IMR-90 (cell line): ENCODE measurements around the gene FRMPD4. TPM values are rescaled to one million over a fixed set of nuclear protein-coding genes. Genes with fewer than 3 reads are reported as not detected.

Experiments used
- ATAC-seq: fragments of 200-7000 bp; cut with Tn5 transposase; 2 replicates; pipeline ENCODE4 v1.9.1; 2020; ENCODE audit warnings: low read depth, mild to moderate bottlenecking, moderate library complexity
- BruUV-seq: library from RNA; stranded (reverse); fragments of 400-500 nt; replicated peaks from 2 replicates; lab custom pipeline; 2021; lab: Mats Ljungman, UMichigan
- CTCF ChIA-PET: fragments of 300-600 bp; formaldehyde crosslinking; extraction: SDS; loops from one replicate; lab custom pipeline; 2021; ENCODE audit warnings: antibody characterized with exemption; lab: Yijun Ruan, JAX
- POLR2A ChIA-PET: fragments of 300-600 bp; sonication (Branson Sonifier 250); formaldehyde crosslinking; loops from one replicate; lab custom pipeline; 2022; ENCODE audit warnings: antibody characterized with exemption; ENCODE audit not compliant: unreplicated experiment; lab: Charles Lee
- DNase-seq: peaks from one replicate; pipeline ENCODE4 v3.0.0; 2013
- H2AFZ ChIP-seq: replicated peaks from 2 replicates; pipeline ENCODE3; 2013; ENCODE audit warnings: low read length, mild to moderate bottlenecking; ENCODE audit not compliant: poor library complexity
- H2AK5ac ChIP-seq: 2 replicates; pipeline ENCODE4 v1.6.1; 2013; ENCODE audit warnings: low read depth, low read length, inconsistent platforms
- H2AK9ac ChIP-seq: replicated peaks from 2 replicates; pipeline ENCODE3; 2013; ENCODE audit warnings: mild to moderate bottlenecking, low read depth, low read length, moderate library complexity; ENCODE audit not compliant: poor library complexity
- H2BK120ac ChIP-seq: 2 replicates; pipeline ENCODE4 v1.6.1; 2013; ENCODE audit warnings: low read depth, low read length, inconsistent platforms
- H2BK15ac ChIP-seq: 3 replicates; pipeline ENCODE4 v1.6.1; 2013; ENCODE audit warnings: low read depth, low read length, inconsistent platforms
- H2BK20ac ChIP-seq: 2 replicates; pipeline ENCODE4 v1.6.1; 2013; ENCODE audit warnings: low read depth, mild to moderate bottlenecking, inconsistent platforms, low read length, moderate library complexity
- H2BK5ac ChIP-seq: 2 replicates; pipeline ENCODE4 v1.6.1; 2013; ENCODE audit warnings: mild to moderate bottlenecking, low read depth, low read length, inconsistent platforms; ENCODE audit not compliant: poor library complexity, severe bottlenecking
- H3K14ac ChIP-seq: replicated peaks from 2 replicates; pipeline ENCODE4 v1.6.1; 2013; ENCODE audit warnings: low read depth, low read length, inconsistent platforms
- H3K18ac ChIP-seq: 2 replicates; pipeline ENCODE4 v1.6.1; 2013; ENCODE audit warnings: low read depth, low read length, control low read depth
- H3K23ac ChIP-seq: 2 replicates; pipeline ENCODE4 v1.6.1; 2013; ENCODE audit warnings: low read depth, low read length, inconsistent platforms
- H3K27ac ChIP-seq: 2 replicates; pipeline ENCODE4 v1.5.1; 2013; ENCODE audit warnings: mild to moderate bottlenecking, control low read depth, low read length; ENCODE audit not compliant: insufficient read depth
- H3K27me3 ChIP-seq: 2 replicates; pipeline ENCODE4 v1.6.1; 2013; ENCODE audit warnings: low read length; ENCODE audit not compliant: control insufficient read depth, insufficient read depth
- H3K36me3 ChIP-seq: 2 replicates; pipeline ENCODE4 v1.6.1; 2013; ENCODE audit warnings: low read length, mixed read lengths; ENCODE audit not compliant: control insufficient read depth, insufficient read depth
- H3K4ac ChIP-seq: 2 replicates; pipeline ENCODE4 v1.6.1; 2013; ENCODE audit warnings: low read depth, low read length, inconsistent platforms
- H3K4me1 ChIP-seq: 2 replicates; pipeline ENCODE4 v1.6.1; 2013; ENCODE audit warnings: low read length, mixed read lengths; ENCODE audit not compliant: control insufficient read depth, insufficient read depth
- H3K4me2 ChIP-seq: 2 replicates; pipeline ENCODE4 v1.6.1; 2013; ENCODE audit warnings: low read depth, mild to moderate bottlenecking, control low read depth, low read length, moderate library complexity
- H3K4me3 ChIP-seq: 2 replicates; pipeline ENCODE4 v1.5.1; 2013; ENCODE audit warnings: low read depth, mild to moderate bottlenecking, control low read depth, low read length, moderate library complexity; ENCODE audit not compliant: insufficient read depth
- H3K56ac ChIP-seq: 2 replicates; pipeline ENCODE4 v1.6.1; 2013; ENCODE audit warnings: low read length, inconsistent platforms; ENCODE audit not compliant: insufficient read depth; ENCODE audit errors: extremely low read depth
- H3K79me1 ChIP-seq, 2 experiments: 2 replicates each; pipeline ENCODE4 v1.6.1; 2013; ENCODE audit warnings: low read length in 2 of 2, inconsistent platforms in 1 of 2, low read depth in 1 of 2
- H3K9ac ChIP-seq: 2 replicates; pipeline ENCODE4 v1.6.1; 2013; ENCODE audit warnings: low read depth, low read length, control low read depth
- H3K9me1 ChIP-seq: 2 replicates; pipeline ENCODE4 v1.6.1; 2013; ENCODE audit warnings: low read length, inconsistent platforms; ENCODE audit not compliant: insufficient read depth
- H3K9me3 ChIP-seq: 2 replicates; pipeline ENCODE4 v1.6.1; 2013; ENCODE audit warnings: low read length; ENCODE audit not compliant: control insufficient read depth, insufficient read depth
- H4K20me1 ChIP-seq: 2 replicates; pipeline ENCODE4 v1.6.1; 2013; ENCODE audit warnings: low read length, inconsistent platforms; ENCODE audit not compliant: insufficient read depth
- H4K5ac ChIP-seq: 2 replicates; pipeline ENCODE4 v1.6.1; 2013; ENCODE audit warnings: mild to moderate bottlenecking, low read depth, low read length, control low read depth
- H4K8ac ChIP-seq, 2 experiments: 2 replicates each; pipeline ENCODE4 v1.6.1; 2013; ENCODE audit warnings: low read depth in 2 of 2, low read length in 2 of 2, control low read depth in 1 of 2, inconsistent platforms in 1 of 2
- H4K91ac ChIP-seq: 2 replicates; pipeline ENCODE4 v1.6.1; 2013; ENCODE audit warnings: low read depth, low read length, inconsistent platforms; ENCODE audit not compliant: insufficient read depth
- BHLHE40 ChIP-seq: fragments of 150-350 bp; IDR thresholded peaks from 2 replicates; pipeline ENCODE4 v1.6.1; 2016; ENCODE audit warnings: mild to moderate bottlenecking, low read depth, low read length
- CEBPB ChIP-seq: IDR thresholded peaks from 2 replicates; pipeline ENCODE4 v1.6.1; 2012; ENCODE audit warnings: low read depth, low read length, improper control_type of control experiment
- CHD1 ChIP-seq: IDR thresholded peaks from 2 replicates; pipeline ENCODE4 v1.6.1; 2012; ENCODE audit warnings: low read depth, low read length, improper control_type of control experiment
- FOS ChIP-seq: fragments of 150-350 bp; IDR thresholded peaks from 2 replicates; pipeline ENCODE4 v1.6.1; 2016; ENCODE audit warnings: low read depth, low read length
- MAFK ChIP-seq: IDR thresholded peaks from 2 replicates; pipeline ENCODE4 v1.6.1; 2012; ENCODE audit warnings: low read depth, low read length, improper control_type of control experiment
- MAZ ChIP-seq: IDR thresholded peaks from 2 replicates; pipeline ENCODE4 v1.6.1; 2012; ENCODE audit warnings: low read depth, mild to moderate bottlenecking, low read length, improper control_type of control experiment, moderate library complexity, borderline replicate concordance
- MXI1 ChIP-seq: IDR thresholded peaks from 2 replicates; pipeline ENCODE4 v1.6.1; 2012; ENCODE audit warnings: low read depth, mild to moderate bottlenecking, low read length, moderate library complexity, borderline replicate concordance
- NFE2L2 ChIP-seq: fragments of 150-350 bp; IDR thresholded peaks from 2 replicates; pipeline ENCODE4 v1.6.1; 2016; ENCODE audit warnings: low read depth, mild to moderate bottlenecking, low read length
- POLR2A ChIP-seq: IDR thresholded peaks from 2 replicates; pipeline ENCODE4 v1.6.1; 2012; ENCODE audit warnings: mild to moderate bottlenecking, low read depth, low read length
- RAD21 ChIP-seq: IDR thresholded peaks from 2 replicates; pipeline ENCODE4 v1.6.1; 2012; ENCODE audit warnings: low read length, improper control_type of control experiment
- RCOR1 ChIP-seq: IDR thresholded peaks from 2 replicates; pipeline ENCODE4 v1.6.1; 2012; ENCODE audit warnings: mild to moderate bottlenecking, low read length, improper control_type of control experiment; ENCODE audit not compliant: insufficient replicate concordance
- RFX5 ChIP-seq: IDR thresholded peaks from 2 replicates; pipeline ENCODE4 v1.8.0; 2012; ENCODE audit warnings: low read depth, mild to moderate bottlenecking, low read length, moderate library complexity
- SMC3 ChIP-seq: fragments of 150-350 bp; IDR thresholded peaks from 2 replicates; pipeline ENCODE4 v1.6.1; 2016; ENCODE audit warnings: low read depth, mild to moderate bottlenecking, antibody characterized with exemption, low read length, moderate library complexity
- WGBS, 2 experiments: methylation state at CpG; one replicate each; pipeline versions ENCODE4 v1.1.5 to v1.1.7; 2013; ENCODE audit warnings: missing lambda C conversion rate in 2 of 2; ENCODE audit not compliant: insufficient read length in 1 of 2; ENCODE audit errors: extremely low coverage in 2 of 2; 5-methylcytosine and 5-hydroxymethylcytosine counted together
- dilution Hi-C: fragments of 300-500 bp; cut with HindIII; formaldehyde crosslinking; loops from one replicate; pipeline ENCODE4 v1.14.3; 2018; ENCODE audit warnings: low sequenced_read_pairs; ENCODE audit not compliant: unreplicated experiment
- in situ Hi-C: fragments of 300-500 bp; cut with MboI; formaldehyde crosslinking; loops from 3 replicates; pipeline ENCODE4 v1.14.3; 2019; ENCODE audit warnings: low sequenced_read_pairs, inconsistent platforms, mixed read lengths
- intact Hi-C: fragments of 100-400 bp; cut with micrococcal nuclease; formaldehyde crosslinking; loops from 2 replicates; pipeline ENCODE4 v1.10.0; 2022
- polyA plus RNA-seq, 3 experiments: library from polyadenylated mRNA; depleted of rRNA; stranded (reverse); fragments of >200 nt; gene quantifications; 2 replicates each; pipeline ENCODE4 v1.2.3, GENCODE V29; 2012; ENCODE audit warnings: low replicate concordance in 1 of 3
- total RNA-seq: library from RNA; depleted of rRNA; stranded (reverse); fragments of >200 nt; gene quantifications from 2 replicates; pipeline ENCODE4 v1.2.3, GENCODE V29; 2012
- TF ChIP-seq, protein P1 (sequence below): fragments of 150-350 bp; IDR thresholded peaks from 2 replicates; pipeline ENCODE4 v1.6.1; 2016; ENCODE audit warnings: low read depth, mild to moderate bottlenecking, low read length, moderate library complexity, borderline replicate concordance
- TF ChIP-seq, protein P2 (sequence below): conservative IDR thresholded peaks from 2 replicates; pipeline ENCODE4 v1.5.1; 2012; ENCODE audit warnings: mild to moderate bottlenecking, low read depth, low read length, improper control_type of control experiment
- TF ChIP-seq, protein P3 (sequence below): fragments of 150-350 bp; IDR thresholded peaks from 2 replicates; pipeline ENCODE4 v1.6.1; 2017; ENCODE audit warnings: mild to moderate bottlenecking, antibody characterized with exemption, low read length, low read depth

Gene FRMPD4
- total and polyA plus RNA-seq, 2 of the 4 experiments (the other 2 are of a cell fraction), result 0.53 to 1.1 TPM

DNA sequence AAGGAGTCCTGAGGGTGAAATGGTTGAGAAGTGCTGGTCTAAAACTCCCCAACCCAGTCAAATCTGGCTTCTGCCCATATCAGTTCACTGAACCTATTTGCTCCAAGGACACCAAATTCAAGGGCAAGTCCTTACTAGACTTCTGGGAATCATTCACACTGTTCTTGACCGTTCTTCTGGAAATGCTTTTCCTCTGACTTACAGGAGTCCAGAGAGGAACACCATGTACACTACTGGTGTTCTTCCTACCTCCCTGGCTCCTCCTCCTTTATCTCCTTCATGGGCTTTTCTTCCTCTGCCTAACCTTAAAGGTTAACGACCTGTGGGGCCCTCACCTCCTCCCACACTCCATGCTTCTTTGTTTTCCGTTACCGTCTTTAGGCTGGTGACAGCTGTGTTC lies 281.3 kb downstream of the FRMPD4 start:
- Histone ChIP-seq H2AK5ac (no peak overlapping the region), H2BK20ac (no peak overlapping the region), H3K4me2 (no peak overlapping the region), H3K27me3 (no peaks in the 10 kb centered on the region), H4K8ac (no peak overlapping the region), H4K5ac (no peak overlapping the region), H3K27ac (no peak overlapping the region), H3K9me1 (no peaks in the 10 kb centered on the region), H3K56ac (no peak overlapping the region), H3K79me1 (no peaks in the 10 kb centered on the region; a peak in 1 of 4 replicates), H2AK9ac (no peak overlapping the region), H4K20me1 (no peaks in the 10 kb centered on the region), H2BK15ac (no peak overlapping the region), H4K91ac (no peak overlapping the region), H3K18ac (no peak overlapping the region), H3K4me3 (no peak overlapping the region), H3K23ac (no peak overlapping the region), H3K4ac (no peak overlapping the region), H2BK120ac (peak overlapping the region; percentile 19; the same call in 1 of the 2 replicates), H3K9me3 (no peaks in the 10 kb centered on the region), H3K36me3 (no peaks in the 10 kb centered on the region), H3K14ac (no peak overlapping the region), H2AFZ (no peak overlapping the region), H2BK5ac (no peak overlapping the region), H3K9ac (no peak overlapping the region), H3K4me1 (peaks cover 3% of the 10 kb centered on the region)
- DNase-seq (no peak), ATAC-seq (no peak)
- POLR2A ChIA-PET, result no interaction called here
- in situ Hi-C loops, result no loop called here
- BruUV-seq, result no TSS peak
- dilution Hi-C loops, result no loop called here
- CTCF ChIA-PET, result no interaction called here
- 65% methylated on average over 4 of the region's 4 CpGs; no CpG with 5 or more reads in 1 of the 2 experiments for WGBS, 2 experiments
- TF ChIP-seq SMC3 (no peak), RAD21 (no peak), MXI1 (no peak), CHD1 (no peak), CEBPB (no peak), POLR2A (no peak), MAZ (no peak), NFE2L2 (no peak), RCOR1 (no peak), BHLHE40 (no peak), MAFK (no peak), RFX5 (no peak), FOS (no peak)
- TF ChIP-seq, protein P1, sequence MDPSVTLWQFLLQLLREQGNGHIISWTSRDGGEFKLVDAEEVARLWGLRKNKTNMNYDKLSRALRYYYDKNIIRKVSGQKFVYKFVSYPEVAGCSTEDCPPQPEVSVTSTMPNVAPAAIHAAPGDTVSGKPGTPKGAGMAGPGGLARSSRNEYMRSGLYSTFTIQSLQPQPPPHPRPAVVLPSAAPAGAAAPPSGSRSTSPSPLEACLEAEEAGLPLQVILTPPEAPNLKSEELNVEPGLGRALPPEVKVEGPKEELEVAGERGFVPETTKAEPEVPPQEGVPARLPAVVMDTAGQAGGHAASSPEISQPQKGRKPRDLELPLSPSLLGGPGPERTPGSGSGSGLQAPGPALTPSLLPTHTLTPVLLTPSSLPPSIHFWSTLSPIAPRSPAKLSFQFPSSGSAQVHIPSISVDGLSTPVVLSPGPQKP, result no peak
- TF ChIP-seq, protein P2, sequence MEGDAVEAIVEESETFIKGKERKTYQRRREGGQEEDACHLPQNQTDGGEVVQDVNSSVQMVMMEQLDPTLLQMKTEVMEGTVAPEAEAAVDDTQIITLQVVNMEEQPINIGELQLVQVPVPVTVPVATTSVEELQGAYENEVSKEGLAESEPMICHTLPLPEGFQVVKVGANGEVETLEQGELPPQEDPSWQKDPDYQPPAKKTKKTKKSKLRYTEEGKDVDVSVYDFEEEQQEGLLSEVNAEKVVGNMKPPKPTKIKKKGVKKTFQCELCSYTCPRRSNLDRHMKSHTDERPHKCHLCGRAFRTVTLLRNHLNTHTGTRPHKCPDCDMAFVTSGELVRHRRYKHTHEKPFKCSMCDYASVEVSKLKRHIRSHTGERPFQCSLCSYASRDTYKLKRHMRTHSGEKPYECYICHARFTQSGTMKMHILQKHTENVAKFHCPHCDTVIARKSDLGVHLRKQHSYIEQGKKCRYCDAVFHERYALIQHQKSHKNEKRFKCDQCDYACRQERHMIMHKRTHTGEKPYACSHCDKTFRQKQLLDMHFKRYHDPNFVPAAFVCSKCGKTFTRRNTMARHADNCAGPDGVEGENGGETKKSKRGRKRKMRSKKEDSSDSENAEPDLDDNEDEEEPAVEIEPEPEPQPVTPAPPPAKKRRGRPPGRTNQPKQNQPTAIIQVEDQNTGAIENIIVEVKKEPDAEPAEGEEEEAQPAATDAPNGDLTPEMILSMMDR, result no peak
- TF ChIP-seq, protein P3, sequence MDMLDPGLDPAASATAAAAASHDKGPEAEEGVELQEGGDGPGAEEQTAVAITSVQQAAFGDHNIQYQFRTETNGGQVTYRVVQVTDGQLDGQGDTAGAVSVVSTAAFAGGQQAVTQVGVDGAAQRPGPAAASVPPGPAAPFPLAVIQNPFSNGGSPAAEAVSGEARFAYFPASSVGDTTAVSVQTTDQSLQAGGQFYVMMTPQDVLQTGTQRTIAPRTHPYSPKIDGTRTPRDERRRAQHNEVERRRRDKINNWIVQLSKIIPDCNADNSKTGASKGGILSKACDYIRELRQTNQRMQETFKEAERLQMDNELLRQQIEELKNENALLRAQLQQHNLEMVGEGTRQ, result no peak
- intact Hi-C loops, result no loop called here
